H1 (cell line): ENCODE data around the gene ENO2. TPM values are rescaled to one million over a fixed set of nuclear protein-coding genes. Genes with fewer than 3 reads are reported as not detected.

Experiments used
- ASH2L ChIP-seq: fragments of 200-600, 300-600 bp; sonication (generic); IDR thresholded peaks from one replicate; pipeline ENCODE4 v1.7.1; 2017; ENCODE audit warnings: low read length
- CREB1 ChIP-seq: IDR thresholded peaks from 2 replicates; pipeline ENCODE4 v1.6.1; 2012; ENCODE audit warnings: inconsistent platforms
- EP300 ChIP-seq, 2 experiments: IDR thresholded peaks; 1 replicate in 1 of 2; 2 replicates in 1 of 2; pipeline ENCODE4 v1.6.1; 2011 to 2012; ENCODE audit warnings: low read depth in 2 of 2, low read length in 2 of 2, mild to moderate bottlenecking in 2 of 2, borderline replicate concordance in 1 of 2, inconsistent platforms in 1 of 2, moderate library complexity in 1 of 2
- NANOG ChIP-seq: IDR thresholded peaks from 2 replicates; pipeline ENCODE4 v1.6.1; 2011; ENCODE audit warnings: low read length, low read depth, mild to moderate bottlenecking, inconsistent platforms; ENCODE audit not compliant: insufficient read depth, poor library complexity, severe bottlenecking
- NRF1 ChIP-seq: IDR thresholded peaks from 2 replicates; pipeline ENCODE4 v1.6.1; 2011; ENCODE audit warnings: mild to moderate bottlenecking, low read depth, low read length, improper control_type of control experiment
- SIX5 ChIP-seq: IDR thresholded peaks from 2 replicates; pipeline ENCODE4 v1.6.1; 2011; ENCODE audit warnings: mild to moderate bottlenecking, low read depth, low read length
- SP2 ChIP-seq: IDR thresholded peaks from 2 replicates; pipeline ENCODE4 v1.6.1; 2012; ENCODE audit warnings: mild to moderate bottlenecking, low read length, inconsistent platforms
- TBP ChIP-seq: IDR thresholded peaks from 2 replicates; pipeline ENCODE4 v1.6.1; 2011; ENCODE audit warnings: low read depth, low read length, improper control_type of control experiment
- polyA plus RNA-seq, 7 experiments: library from polyadenylated mRNA; depleted of rRNA in 3 of 7; stranded (reverse) in 5 of 7; unstranded in 2 of 7; fragments of >200 nt in 5 of 7; fragments of 200-250 nt in 2 of 7; gene quantifications; 1 replicate in 5 of 7; 2 replicates in 1 of 7; 4 replicates in 1 of 7; pipeline versions ENCODE4 v1.2.1 to v1.2.3, GENCODE V29; 2011 to 2013; ENCODE audit warnings: missing spikeins in 2 of 7, mixed read lengths in 2 of 7
- total RNA-seq: library from RNA; stranded (reverse); fragmentation: NEBNext Ultra II Directional; extraction: Animal tissue kit (Norgen Biotek cat#: 25700); gene quantifications from 2 replicates; pipeline ENCODE4 v1.2.1, GENCODE V29; 2021

The ENO2 gene
- total and polyA plus RNA-seq, 2 of the 8 experiments (the other 6 are each of a cell fraction or from before 2014, with no cell fraction given), result 92.4 to 102 TPM

- TF ChIP-seq SIX5 (no peak), SP2 (no peak), CREB1 (peak; percentile 43; the same call in 1 of the 2 replicates), ASH2L (no peak), NANOG (no peak), EP300 (IDR thresholded peaks at IDR 0.05; ENCODE audit: borderline replicate concordance in 1 of 2, low read depth in 2 of 2, low read length in 2 of 2) (no peak), NRF1 (no peak), TBP (peak; percentile 10; the same call in 1 of the 2 replicates)
Measured at GRCh38 chr12:6961695-6962284, 47.4 kb downstream of the ENO2 start (continued).
